A549 (cell line): ENCODE measurements around the gene SUSD1. TPM values are rescaled to one million over a fixed set of nuclear protein-coding genes. Genes with fewer than 3 reads are reported as not detected.

Experiments used
- ATAC-seq, 2 experiments: fragments of 200-7000 bp in 1 of 2; fragments of >200 bp in 1 of 2; cut with Nextera tagmentation in 1 of 2; cut with Tn5 transposase in 1 of 2; 3 replicates each; pipeline versions ENCODE4 v1.8.0 to v1.9.1; 2018 to 2020; ENCODE audit warnings: mild to moderate bottlenecking in 1 of 2, moderate library complexity in 1 of 2
- CTCF ChIA-PET: fragments of 300-600 bp; sonication (Branson Sonifier 250); formaldehyde crosslinking; extraction: SDS; loops from one replicate; lab custom pipeline; 2021; ENCODE audit warnings: antibody characterized with exemption, inconsistent platforms; lab: Yijun Ruan, JAX
- POLR2A ChIA-PET: fragments of 350-600 bp; formaldehyde crosslinking; extraction: SDS; loops from one replicate; lab custom pipeline; 2021; ENCODE audit warnings: antibody characterized with exemption, inconsistent platforms; lab: Yijun Ruan, JAX
- DNase-seq, 2 experiments: peaks; one replicate each; pipeline versions ENCODE4 v3.0.0 to v3.0.0-alpha.2; 2011 to 2016; ENCODE audit warnings: low read depth in 1 of 2, low spot score in 1 of 2
- FAIRE-seq: peaks from 2 replicates; lab custom pipeline; 2011; peaks lifted over from hg19 to GRCh38; lab: Jason Lieb, UNC
- H3K27ac ChIP-seq, 2 experiments: fragments of >200 bp; sonication (Bioruptor Twin); formaldehyde crosslinking; 3 replicates each; pipeline ENCODE4 v1.5.1; 2016 to 2017
- H3K4me1 ChIP-seq: fragments of >200 bp; sonication (Bioruptor Twin); formaldehyde crosslinking; 3 replicates; pipeline ENCODE4 v1.6.1; 2016
- H3K4me2 ChIP-seq: fragments of >200 bp; sonication (Bioruptor Twin); formaldehyde crosslinking; 3 replicates; pipeline ENCODE4 v1.6.1; 2016
- H3K4me3 ChIP-seq: fragments of >200 bp; sonication (Bioruptor Twin); formaldehyde crosslinking; 3 replicates; pipeline ENCODE4 v1.5.1; 2016
- H3K9me3 ChIP-seq: fragments of >200 bp; sonication (Bioruptor Twin); formaldehyde crosslinking; 3 replicates; pipeline ENCODE4 v1.6.1; 2016
- BCL3 ChIP-seq: fragments of >200 bp; sonication (Bioruptor Twin); formaldehyde crosslinking; IDR thresholded peaks from 3 replicates; pipeline ENCODE4 v1.6.1; 2016
- CBX2 ChIP-seq: fragments of 200-600 bp; sonication (generic); IDR thresholded peaks from 2 replicates; pipeline ENCODE4 v1.6.1; 2016; ENCODE audit warnings: low read depth, mild to moderate bottlenecking, borderline replicate concordance
- CBX8 ChIP-seq: fragments of 200-600 bp; sonication (generic); IDR thresholded peaks from 2 replicates; pipeline ENCODE4 v1.6.1; 2016
- CEBPB ChIP-seq, 2 experiments: fragments of >200 bp in 1 of 2; sonication (Bioruptor Twin) in 1 of 2; formaldehyde crosslinking in 1 of 2; IDR thresholded peaks; 2 replicates each; pipeline ENCODE4 v1.6.1; 2012 to 2016
- CHD2 ChIP-seq: fragments of 150-350 bp; IDR thresholded peaks from 2 replicates; pipeline ENCODE4 v1.6.1; 2014; ENCODE audit warnings: low read length; ENCODE audit not compliant: partially characterized antibody
- CHD4 ChIP-seq: fragments of 200-600 bp; sonication (generic); IDR thresholded peaks from 2 replicates; pipeline ENCODE4 v1.6.1; 2016; ENCODE audit warnings: antibody characterized with exemption, mild to moderate bottlenecking, borderline replicate concordance
- HEYL ChIP-seq: fragments of 250-450 bp; sonication (Bioruptor Pico); IDR thresholded peaks from 2 replicates; pipeline ENCODE4 v1.8.0; 2021; ENCODE audit warnings: mild to moderate bottlenecking, moderate library complexity
- JUN ChIP-seq, 2 experiments: fragments of >200 bp; sonication (Bioruptor Twin); formaldehyde crosslinking; IDR thresholded peaks; 2 replicates in 1 of 2; 3 replicates in 1 of 2; pipeline ENCODE4 v1.6.1; 2016 to 2017
- MAFK ChIP-seq: fragments of 450-650 bp; IDR thresholded peaks from 2 replicates; pipeline ENCODE4 v1.6.1; 2014; ENCODE audit not compliant: partially characterized antibody
- MYC ChIP-seq: IDR thresholded peaks from 2 replicates; pipeline ENCODE4 v1.6.1; 2012; ENCODE audit warnings: mild to moderate bottlenecking, inconsistent platforms, low read length, improper control_type of control experiment, borderline replicate concordance
- NFE2L2 ChIP-seq: fragments of 150-350 bp; conservative IDR thresholded peaks from 2 replicates; pipeline ENCODE4 v1.6.1; 2014; ENCODE audit warnings: low read length
- RARB ChIP-seq: fragments of 250-450 bp; sonication (Bioruptor Pico); IDR thresholded peaks from 2 replicates; pipeline ENCODE4 v1.8.0; 2021; ENCODE audit warnings: mild to moderate bottlenecking, moderate library complexity
- RNF2 ChIP-seq: fragments of 200-600 bp; sonication (generic); IDR thresholded peaks from 2 replicates; pipeline ENCODE4 v1.6.1; 2016; ENCODE audit warnings: low read depth, mild to moderate bottlenecking, antibody characterized with exemption, moderate library complexity, borderline replicate concordance
- SREBF2 ChIP-seq: fragments of 450-650 bp; IDR thresholded peaks from 2 replicates; pipeline ENCODE4 v1.6.1; 2014; ENCODE audit warnings: mild to moderate bottlenecking, moderate library complexity
- TP53 ChIP-seq: fragments of 250-450 bp; sonication (Bioruptor Pico); IDR thresholded peaks from 2 replicates; pipeline ENCODE4 v1.5.0; 2021; ENCODE audit warnings: mild to moderate bottlenecking, moderate library complexity
- USF2 ChIP-seq: fragments of 450-650 bp; IDR thresholded peaks from 2 replicates; pipeline ENCODE4 v1.6.1; 2014; ENCODE audit warnings: antibody characterized with exemption
- ZC3H11A ChIP-seq: fragments of 450-650 bp; IDR thresholded peaks from 2 replicates; pipeline ENCODE4 v1.6.1; 2014; ENCODE audit warnings: antibody characterized with exemption, mild to moderate bottlenecking
- ZNF302 ChIP-seq: fragments of 250-450 bp; sonication (Bioruptor Pico); IDR thresholded peaks from 2 replicates; pipeline ENCODE4 v1.9.0; 2021; ENCODE audit warnings: inconsistent platforms, mild to moderate bottlenecking, moderate library complexity
- ZSCAN20 ChIP-seq: fragments of 250-450 bp; sonication (Bioruptor Pico); IDR thresholded peaks from 2 replicates; pipeline ENCODE4 v1.8.0; 2022; ENCODE audit warnings: mild to moderate bottlenecking, moderate library complexity
- WGBS: methylation state at CpG from one replicate; pipeline ENCODE4 v1.1.6; 2017; ENCODE audit errors: missing lambda C conversion rate; 5-methylcytosine and 5-hydroxymethylcytosine counted together
- polyA plus RNA-seq, 4 experiments: library from polyadenylated mRNA; depleted of rRNA in 3 of 4; stranded (reverse); fragments of >200 nt; fragmentation: RNase III in 1 of 4; extraction: RNeasy Plus Mini Kit Qiagen cat#74134 plus additional on column Dnase treatment in 1 of 4; gene quantifications; 2 replicates in 3 of 4; 3 replicates in 1 of 4; pipeline ENCODE4 v1.2.3, GENCODE V29; 2011 to 2017
- TF ChIP-seq, protein P1 (sequence below): fragments of >200 bp; sonication (Bioruptor Twin); formaldehyde crosslinking; IDR thresholded peaks from 3 replicates; pipeline ENCODE4 v1.5.1; 2016
- TF ChIP-seq, protein P2 (sequence below): IDR thresholded peaks from 2 replicates; pipeline ENCODE4 v1.6.1; 2012; ENCODE audit warnings: low read depth, borderline replicate concordance

Gene SUSD1
- polyA plus RNA-seq, 2 of the 4 experiments (the other 2 are of a cell fraction): 15.7 to 18.6 TPM

DNA sequence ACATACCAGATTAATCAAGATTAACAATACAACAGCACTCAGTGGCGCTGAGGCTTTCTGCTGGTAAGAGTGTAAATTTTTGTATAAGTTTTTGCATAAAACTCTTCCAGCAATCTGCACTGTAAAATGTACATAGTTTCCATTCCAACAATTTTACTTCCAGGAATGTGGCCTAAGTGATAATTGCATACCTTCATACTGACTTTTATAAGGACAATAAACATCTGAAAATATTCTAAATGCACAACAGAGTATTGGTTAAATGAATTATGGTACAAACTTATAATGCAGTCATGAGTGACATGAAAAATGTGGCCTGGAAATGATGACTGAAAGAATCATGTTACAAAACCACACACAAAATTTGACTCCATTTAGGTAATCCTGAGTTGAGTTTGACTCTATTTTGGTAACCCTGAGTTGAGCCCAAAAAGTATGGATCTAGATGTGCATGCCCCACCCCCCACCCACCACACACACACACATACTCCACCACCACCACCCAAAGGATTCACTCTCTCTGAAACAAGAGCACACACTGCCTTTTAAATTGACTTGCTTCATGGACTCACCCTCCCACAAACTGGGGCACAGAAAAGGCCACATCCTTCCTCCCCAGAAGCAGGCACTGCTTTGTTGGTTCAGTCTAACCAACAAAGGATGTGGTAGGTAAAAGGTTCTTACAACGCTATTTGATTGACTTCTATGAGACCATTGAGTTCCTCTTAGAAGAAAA, 137.6 kb downstream of the SUSD1 start:
- Histone ChIP-seq H3K4me1 (peaks cover 34% of the 10 kb centered on the region), H3K27ac (peak overlapping the region; percentile 2 to 59; a peak in 4 of 6 replicates), H3K4me2 (no peak overlapping the region), H3K9me3 (no peaks in the 10 kb centered on the region), H3K4me3 (no peak overlapping the region)
- no peak for FAIRE-seq
- no peak for ATAC-seq
- 93% methylated on average over 2 of the region's 2 CpGs for WGBS
- ChIA-PET POLR2A (no interaction called here), CTCF (interaction anchor here (0.9 to 4.9 kb wide), 2 partner anchors 10 to 38 kb away, joined by 3 to 19 read pairs; no protein-coding TSS in a partner anchor)
- TF ChIP-seq CHD2: no peak
- no peak for TF ChIP-seq ZC3H11A
- no peak for TF ChIP-seq CBX2
- DNase-seq: no peak

DNA sequence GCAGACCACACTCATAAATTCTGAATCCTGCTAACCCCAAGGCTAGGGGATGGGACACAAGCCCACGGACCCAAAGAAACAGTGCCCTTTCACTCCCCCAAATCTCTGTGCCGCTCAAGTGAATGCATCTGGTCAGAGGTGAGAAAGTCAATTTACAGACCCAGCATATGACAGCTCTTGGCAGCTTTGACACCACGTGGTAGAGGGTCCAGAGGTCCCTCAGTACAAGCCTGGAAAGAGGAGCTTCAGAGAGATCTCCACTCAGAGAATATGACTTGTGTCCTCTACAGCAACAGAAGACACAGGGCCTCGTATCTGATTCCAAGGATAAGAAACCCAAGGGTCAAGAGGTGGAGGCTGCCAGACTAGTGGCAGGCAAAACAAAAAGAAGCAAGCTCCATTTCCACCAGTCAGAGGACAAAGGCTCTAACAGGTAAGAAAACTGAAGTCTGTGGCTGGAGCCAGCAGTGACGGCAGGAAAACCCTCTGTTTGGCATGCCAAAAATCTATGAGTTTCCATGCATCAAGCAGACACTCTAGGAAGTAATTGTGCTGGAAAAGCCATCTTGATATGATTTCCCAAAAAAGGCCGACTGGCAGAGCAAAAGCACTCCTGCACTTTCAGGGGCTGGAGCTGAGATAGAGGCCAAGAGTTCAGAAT, 139.8 kb downstream of the SUSD1 start:
- WGBS: 85% methylated on average over 6 of the region's 6 CpGs
- ATAC-seq: no peak
- TF ChIP-seq MAFK: no peak
- TF ChIP-seq ZSCAN20 (CRISPR knock-in tag): no peak
- TF ChIP-seq, protein P1, sequence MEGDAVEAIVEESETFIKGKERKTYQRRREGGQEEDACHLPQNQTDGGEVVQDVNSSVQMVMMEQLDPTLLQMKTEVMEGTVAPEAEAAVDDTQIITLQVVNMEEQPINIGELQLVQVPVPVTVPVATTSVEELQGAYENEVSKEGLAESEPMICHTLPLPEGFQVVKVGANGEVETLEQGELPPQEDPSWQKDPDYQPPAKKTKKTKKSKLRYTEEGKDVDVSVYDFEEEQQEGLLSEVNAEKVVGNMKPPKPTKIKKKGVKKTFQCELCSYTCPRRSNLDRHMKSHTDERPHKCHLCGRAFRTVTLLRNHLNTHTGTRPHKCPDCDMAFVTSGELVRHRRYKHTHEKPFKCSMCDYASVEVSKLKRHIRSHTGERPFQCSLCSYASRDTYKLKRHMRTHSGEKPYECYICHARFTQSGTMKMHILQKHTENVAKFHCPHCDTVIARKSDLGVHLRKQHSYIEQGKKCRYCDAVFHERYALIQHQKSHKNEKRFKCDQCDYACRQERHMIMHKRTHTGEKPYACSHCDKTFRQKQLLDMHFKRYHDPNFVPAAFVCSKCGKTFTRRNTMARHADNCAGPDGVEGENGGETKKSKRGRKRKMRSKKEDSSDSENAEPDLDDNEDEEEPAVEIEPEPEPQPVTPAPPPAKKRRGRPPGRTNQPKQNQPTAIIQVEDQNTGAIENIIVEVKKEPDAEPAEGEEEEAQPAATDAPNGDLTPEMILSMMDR: no peak
- TF ChIP-seq RARB (CRISPR knock-in tag): no peak
- TF ChIP-seq SREBF2: no peak
- TF ChIP-seq HEYL (CRISPR knock-in tag): no peak
- no peak for TF ChIP-seq JUN (IDR thresholded peaks at IDR 0.05)
- TF ChIP-seq MYC: no peak
- TF ChIP-seq ZNF302: no peak
- TF ChIP-seq RNF2: no peak
- no peak for TF ChIP-seq TP53 (CRISPR knock-in tag)
- TF ChIP-seq CHD4: no peak
- TF ChIP-seq ZC3H11A: no peak
- TF ChIP-seq BCL3: no peak
- no peak for TF ChIP-seq CBX2
- no peak for TF ChIP-seq NFE2L2
- TF ChIP-seq CEBPB (IDR thresholded peaks at IDR 0.05): no peak
- no peak for TF ChIP-seq USF2
- TF ChIP-seq, protein P2, sequence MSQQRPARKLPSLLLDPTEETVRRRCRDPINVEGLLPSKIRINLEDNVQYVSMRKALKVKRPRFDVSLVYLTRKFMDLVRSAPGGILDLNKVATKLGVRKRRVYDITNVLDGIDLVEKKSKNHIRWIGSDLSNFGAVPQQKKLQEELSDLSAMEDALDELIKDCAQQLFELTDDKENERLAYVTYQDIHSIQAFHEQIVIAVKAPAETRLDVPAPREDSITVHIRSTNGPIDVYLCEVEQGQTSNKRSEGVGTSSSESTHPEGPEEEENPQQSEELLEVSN: no peak
- no peak for TF ChIP-seq CBX8
- no peak for DNase-seq
- no peak overlapping the region for H3K4me3 ChIP-seq
- no peak overlapping the region for H3K4me2 ChIP-seq
- H3K4me1 ChIP-seq: peaks cover 21% of the 10 kb centered on the region
- H3K9me3 ChIP-seq: no peaks in the 10 kb centered on the region
- CTCF ChIA-PET: interaction anchor here (0.6 to 4.9 kb wide), 8 partner anchors 11 to 294 kb away, joined by 3 to 19 read pairs (median 4); no protein-coding TSS in a partner anchor
- FAIRE-seq: no peak
- H3K27ac ChIP-seq: peak overlapping the region in 1 of 2 experiments; percentile 32; a peak in 3 of 6 replicates
- POLR2A ChIA-PET: no interaction called here
